ENCODE results near the gene MEN1. TPM values are rescaled to one million over a fixed set of nuclear protein-coding genes. Genes with fewer than 3 reads are reported as not detected.

MEN1 gene
- polyA plus RNA-seq, 1 donor (not counting 4 experiments of a cell fraction or from before 2014, with no cell fraction given) = 14.2 TPM

DNA sequence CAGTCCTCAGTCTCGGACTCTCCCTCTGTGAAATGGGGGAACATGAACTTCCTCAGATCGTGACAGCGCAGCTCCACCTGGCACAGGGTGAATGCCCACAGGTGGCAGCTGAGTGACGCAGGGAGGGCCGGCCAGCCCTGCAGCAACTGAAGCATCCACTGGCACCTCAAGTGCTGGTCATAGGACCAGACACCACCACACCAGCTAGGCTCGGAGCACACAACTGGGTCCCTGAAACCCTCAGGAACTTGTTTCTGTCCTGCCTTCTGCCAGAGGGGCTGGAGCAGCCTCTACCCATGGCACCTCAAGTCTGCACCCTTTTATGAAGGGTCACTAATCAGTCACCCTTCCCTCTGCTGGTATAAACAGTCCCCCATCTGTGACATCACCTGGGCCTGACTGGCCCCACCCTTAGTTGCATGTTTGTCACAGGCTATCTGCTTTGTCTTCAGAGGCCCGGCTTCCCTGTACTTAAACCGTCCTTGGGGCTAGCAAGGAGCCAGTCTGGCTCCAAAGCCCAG, 41.5 kb upstream of the MEN1 start:
- Histone ChIP-seq H2AFZ (ENCODE audit: control insufficient read depth, low read length) (no peak overlapping the region), H3K79me2 (ENCODE audit: control insufficient read depth, insufficient read depth, low read length) (peaks cover 19% of the 10 kb centered on the region), H3K9ac (ENCODE audit: control insufficient read depth, extremely low read depth, insufficient read depth, low read length) (no peak overlapping the region), H3K27me3 (ENCODE audit: control insufficient read depth, extremely low read depth, insufficient read depth, low read length) (no peaks in the 10 kb centered on the region), H3K4me1 (ENCODE audit: control insufficient read depth, extremely low read depth, insufficient read depth, low read length) (peaks cover 66% of the 10 kb centered on the region), H3K36me3 (ENCODE audit: control insufficient read depth in 2 of 2, extremely low read depth in 1 of 2, insufficient read depth in 2 of 2, low read length in 2 of 2) (peaks cover 9 to 49% of the 10 kb centered on the region in 2 experiments), H3K9me3 (ENCODE audit: control insufficient read depth, low read depth, low read length) (no peaks in the 10 kb centered on the region), H4K20me1 (ENCODE audit: control insufficient read depth, extremely low read depth, insufficient read depth, low read length) (no peaks in the 10 kb centered on the region), H3K9me1 (ENCODE audit: control insufficient read depth, extremely low read depth, insufficient read depth, low read length) (no peaks in the 10 kb centered on the region), H3K4me3 (ENCODE audit: control insufficient read depth in 2 of 3, extremely low read depth in 1 of 3, insufficient read depth in 2 of 3, low read depth in 1 of 3, low read length in 3 of 3) (no peak overlapping the region), H3K4me2 (ENCODE audit: control insufficient read depth, extremely low read depth, insufficient read depth, low read depth, low read length) (no peak overlapping the region), H3K27ac (ENCODE audit: control insufficient read depth, insufficient read depth, low read length) (no peak overlapping the region)
- DNase-seq (ENCODE audit: low read depth, low spot score) = no peak
- TF ChIP-seq EZH2 (IDR thresholded peaks at IDR 0.05; ENCODE audit: low read length) = no peak
- TF ChIP-seq, protein P1, sequence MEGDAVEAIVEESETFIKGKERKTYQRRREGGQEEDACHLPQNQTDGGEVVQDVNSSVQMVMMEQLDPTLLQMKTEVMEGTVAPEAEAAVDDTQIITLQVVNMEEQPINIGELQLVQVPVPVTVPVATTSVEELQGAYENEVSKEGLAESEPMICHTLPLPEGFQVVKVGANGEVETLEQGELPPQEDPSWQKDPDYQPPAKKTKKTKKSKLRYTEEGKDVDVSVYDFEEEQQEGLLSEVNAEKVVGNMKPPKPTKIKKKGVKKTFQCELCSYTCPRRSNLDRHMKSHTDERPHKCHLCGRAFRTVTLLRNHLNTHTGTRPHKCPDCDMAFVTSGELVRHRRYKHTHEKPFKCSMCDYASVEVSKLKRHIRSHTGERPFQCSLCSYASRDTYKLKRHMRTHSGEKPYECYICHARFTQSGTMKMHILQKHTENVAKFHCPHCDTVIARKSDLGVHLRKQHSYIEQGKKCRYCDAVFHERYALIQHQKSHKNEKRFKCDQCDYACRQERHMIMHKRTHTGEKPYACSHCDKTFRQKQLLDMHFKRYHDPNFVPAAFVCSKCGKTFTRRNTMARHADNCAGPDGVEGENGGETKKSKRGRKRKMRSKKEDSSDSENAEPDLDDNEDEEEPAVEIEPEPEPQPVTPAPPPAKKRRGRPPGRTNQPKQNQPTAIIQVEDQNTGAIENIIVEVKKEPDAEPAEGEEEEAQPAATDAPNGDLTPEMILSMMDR (optimal IDR thresholded peaks at IDR 0.05 in 1 of 3, IDR thresholded peaks at IDR 0.05 in 1 of 3, conservative IDR thresholded peaks at IDR 0.05 in 1 of 3; ENCODE audit: extremely low read depth in 1 of 3, insufficient read depth in 2 of 3, low read length in 3 of 3) = no peak
- FAIRE-seq = no peak
- dilution Hi-C loops (cut with MboI; ENCODE audit: extremely low pct_ligation_motif_present, low sequenced_read_pairs) = no loop called here

DNA sequence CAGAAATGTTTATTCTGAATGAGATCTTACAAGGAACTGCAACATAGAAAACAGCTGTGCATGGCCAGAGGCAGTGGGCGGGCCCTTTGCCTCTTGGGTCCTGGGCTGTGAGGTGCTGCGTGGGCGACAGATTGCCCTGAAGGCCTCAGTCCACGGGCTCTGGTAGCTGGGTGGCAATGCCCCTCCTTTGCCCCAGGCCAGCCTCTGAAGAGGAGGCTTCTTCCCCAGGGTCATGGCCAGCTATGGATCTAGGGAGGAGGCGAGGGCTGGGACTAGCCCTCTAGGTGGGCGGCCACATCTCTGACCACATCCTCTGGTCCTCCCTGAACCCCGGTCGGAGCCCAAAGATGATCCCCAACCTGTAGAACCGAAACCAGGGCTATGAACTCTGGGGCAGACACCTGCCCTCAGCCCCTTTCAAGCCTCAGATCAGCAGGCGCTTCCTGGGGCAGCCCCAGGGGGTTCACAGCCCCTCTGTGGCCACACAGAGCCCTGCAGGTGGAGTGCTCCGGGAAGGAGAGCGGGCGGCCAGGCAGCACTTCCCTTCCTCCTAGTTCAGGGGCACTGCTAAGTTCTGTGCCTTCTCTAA, 40.7 kb upstream of the MEN1 start:
- TF ChIP-seq, protein P1 (optimal IDR thresholded peaks at IDR 0.05 in 1 of 3, IDR thresholded peaks at IDR 0.05 in 1 of 3, conservative IDR thresholded peaks at IDR 0.05 in 1 of 3; ENCODE audit: extremely low read depth in 1 of 3, insufficient read depth in 2 of 3, low read length in 3 of 3) = no peak
- no peak for TF ChIP-seq EZH2 (IDR thresholded peaks at IDR 0.05; ENCODE audit: low read length)
- H3K36me3 ChIP-seq (ENCODE audit: control insufficient read depth in 2 of 2, extremely low read depth in 1 of 2, insufficient read depth in 2 of 2, low read length in 2 of 2) = peaks cover 9 to 43% of the 10 kb centered on the region in 2 experiments
- H3K4me3 ChIP-seq (ENCODE audit: control insufficient read depth in 2 of 3, extremely low read depth in 1 of 3, insufficient read depth in 2 of 3, low read depth in 1 of 3, low read length in 3 of 3) = no peak overlapping the region
- H2AFZ ChIP-seq (ENCODE audit: control insufficient read depth, low read length) = no peak overlapping the region
- H3K27me3 ChIP-seq (ENCODE audit: control insufficient read depth, extremely low read depth, insufficient read depth, low read length) = no peaks in the 10 kb centered on the region
- H4K20me1 ChIP-seq (ENCODE audit: control insufficient read depth, extremely low read depth, insufficient read depth, low read length) = no peaks in the 10 kb centered on the region
- no peak for DNase-seq (ENCODE audit: low read depth, low spot score)
- H3K4me2 ChIP-seq (ENCODE audit: control insufficient read depth, extremely low read depth, insufficient read depth, low read depth, low read length) = no peak overlapping the region
- no peak overlapping the region for H3K27ac ChIP-seq (ENCODE audit: control insufficient read depth, insufficient read depth, low read length)
- no peak overlapping the region for H3K9ac ChIP-seq (ENCODE audit: control insufficient read depth, extremely low read depth, insufficient read depth, low read length)
- H3K9me3 ChIP-seq (ENCODE audit: control insufficient read depth, low read depth, low read length) = no peaks in the 10 kb centered on the region
- dilution Hi-C loops (cut with MboI; ENCODE audit: extremely low pct_ligation_motif_present, low sequenced_read_pairs) = no loop called here
- no peaks in the 10 kb centered on the region for H3K9me1 ChIP-seq (ENCODE audit: control insufficient read depth, extremely low read depth, insufficient read depth, low read length)
- H3K4me1 ChIP-seq (ENCODE audit: control insufficient read depth, extremely low read depth, insufficient read depth, low read length) = peaks cover 58% of the 10 kb centered on the region
- FAIRE-seq = no peak
- peaks cover 19% of the 10 kb centered on the region for H3K79me2 ChIP-seq (ENCODE audit: control insufficient read depth, insufficient read depth, low read length)

Measured in keratinocyte (primary cell).